Peyer's patch (tissue), 4 donors: ENCODE measurements around the gene ADAMTS16. TPM values are rescaled to one million over a fixed set of nuclear protein-coding genes. Genes with fewer than 3 reads are reported as not detected.

Source experiments
- DNase-seq, 3 donors: peaks; one replicate each; pipeline ENCODE4 v3.0.0-alpha.2; 2017 to 2019
- H3K27ac ChIP-seq, 4 donors: fragments of 200-600 bp; sonication (generic); one replicate each; pipeline ENCODE4 v1.5.1; 2016 to 2019
- H3K27me3 ChIP-seq, 2 donors: fragments of 200-600 bp; sonication (generic); one replicate each; pipeline ENCODE4 v1.5.1; 2019
- H3K36me3 ChIP-seq, 3 donors: fragments of 200-600 bp; sonication (generic); one replicate each; pipeline ENCODE4 v1.5.1; 2016 to 2019
- H3K4me1 ChIP-seq, 4 donors: fragments of 200-600 bp; sonication (generic); one replicate each; pipeline ENCODE4 v1.5.1; 2016 to 2019
- H3K4me3 ChIP-seq, 4 donors: fragments of 200-600 bp; sonication (generic); 1 replicate in 3 of 4; 2 replicates in 1 of 4; pipeline ENCODE4 v1.5.1; 2016 to 2019; ENCODE audit warnings: mild to moderate bottlenecking in 1 of 4
- H3K9me3 ChIP-seq, 4 donors: fragments of 200-600 bp; sonication (generic); one replicate each; pipeline ENCODE4 v1.5.1; 2016 to 2019; ENCODE audit warnings: mild to moderate bottlenecking in 1 of 4
- CTCF ChIP-seq, 6 experiments: fragments of 450-650 bp in 4 of 6; fragments of 200-600 bp in 2 of 6; sonication (generic) in 1 of 6; IDR thresholded peaks; one replicate each; pipeline ENCODE4 v1.5.1; 2017 to 2019; ENCODE audit warnings: antibody characterized with exemption in 6 of 6, mild to moderate bottlenecking in 3 of 6, moderate library complexity in 1 of 6
- POLR2A ChIP-seq, 2 donors: fragments of 450-650 bp; IDR thresholded peaks; one replicate each; pipeline ENCODE4 v1.5.1; 2017; ENCODE audit warnings: antibody characterized with exemption in 2 of 2, mild to moderate bottlenecking in 2 of 2, moderate library complexity in 2 of 2
- total RNA-seq, 4 donors: library from RNA; depleted of rRNA; stranded (reverse); fragments of >200 nt; gene quantifications; one replicate each; pipeline ENCODE4 v1.1.0, GENCODE V29; 2016

The ADAMTS16 gene
- total RNA-seq, 4 donors from 2014 or later: 1.7 TPM; not detected in 3

GRCh38 chr5:5278201-5278814 is 138.2 kb downstream of the ADAMTS16 start:
- no peak for TF ChIP-seq CTCF (IDR thresholded peaks at IDR 0.05)
- no peak for TF ChIP-seq POLR2A (IDR thresholded peaks at IDR 0.05)
- H3K27ac ChIP-seq: no peak overlapping the region
- H3K9me3 ChIP-seq: no peaks in the 10 kb centered on the region
- DNase-seq: no peak
- H3K4me3 ChIP-seq: no peak overlapping the region
- no peaks in the 10 kb centered on the region for H3K27me3 ChIP-seq
- no peaks in the 10 kb centered on the region for H3K4me1 ChIP-seq
- H3K36me3 ChIP-seq: no peaks in the 10 kb centered on the region

GRCh38 chr5:5278815-5279381 is 138.8 kb downstream of the ADAMTS16 start:
- no peak for DNase-seq
- H3K27me3 ChIP-seq: no peaks in the 10 kb centered on the region
- H3K9me3 ChIP-seq: no peaks in the 10 kb centered on the region
- no peak overlapping the region for H3K27ac ChIP-seq
- no peaks in the 10 kb centered on the region for H3K4me1 ChIP-seq
- no peak for TF ChIP-seq CTCF (IDR thresholded peaks at IDR 0.05)
- TF ChIP-seq POLR2A (IDR thresholded peaks at IDR 0.05): no peak
- H3K36me3 ChIP-seq: no peaks in the 10 kb centered on the region
- H3K4me3 ChIP-seq: no peak overlapping the region

GRCh38 chr5:5285906-5286305 is 145.8 kb downstream of the ADAMTS16 start:
- TF ChIP-seq POLR2A (IDR thresholded peaks at IDR 0.05) (no peak), CTCF (IDR thresholded peaks at IDR 0.05) (no peak)
- H3K27me3 ChIP-seq: no peaks in the 10 kb centered on the region
- H3K9me3 ChIP-seq: no peaks in the 10 kb centered on the region
- H3K27ac ChIP-seq: no peak overlapping the region
- DNase-seq: no peak
- no peak overlapping the region for H3K4me3 ChIP-seq
- H3K4me1 ChIP-seq: no peaks in the 10 kb centered on the region
- no peaks in the 10 kb centered on the region for H3K36me3 ChIP-seq

GRCh38 chr5:5287419-5287818 is 147.3 kb downstream of the ADAMTS16 start:
- no peaks in the 10 kb centered on the region for H3K36me3 ChIP-seq
- no peaks in the 10 kb centered on the region for H3K4me1 ChIP-seq
- no peaks in the 10 kb centered on the region for H3K27me3 ChIP-seq
- no peak overlapping the region for H3K27ac ChIP-seq
- TF ChIP-seq POLR2A (IDR thresholded peaks at IDR 0.05) (no peak), CTCF (IDR thresholded peaks at IDR 0.05) (no peak)
- no peaks in the 10 kb centered on the region for H3K9me3 ChIP-seq
- no peak overlapping the region for H3K4me3 ChIP-seq
- no peak for DNase-seq

GRCh38 chr5:5288201-5288600 is 148.1 kb downstream of the ADAMTS16 start:
- no peaks in the 10 kb centered on the region for H3K27me3 ChIP-seq
- H3K4me1 ChIP-seq: no peaks in the 10 kb centered on the region
- H3K36me3 ChIP-seq: no peaks in the 10 kb centered on the region
- H3K4me3 ChIP-seq: no peak overlapping the region
- H3K9me3 ChIP-seq: no peaks in the 10 kb centered on the region
- no peak for DNase-seq
- no peak overlapping the region for H3K27ac ChIP-seq
- no peak for TF ChIP-seq POLR2A (IDR thresholded peaks at IDR 0.05)
- no peak for TF ChIP-seq CTCF (IDR thresholded peaks at IDR 0.05)
